Measurements from ENCODE around the gene FOXP1. TPM values are rescaled to one million over a fixed set of nuclear protein-coding genes. Genes with fewer than 3 reads are reported as not detected.

FOXP1 gene
- total and polyA plus RNA-seq, 2 of the 8 experiments (the other 6 are each of a cell fraction or from before 2014, with no cell fraction given), result 13.9 to 25.4 TPM

DNA sequence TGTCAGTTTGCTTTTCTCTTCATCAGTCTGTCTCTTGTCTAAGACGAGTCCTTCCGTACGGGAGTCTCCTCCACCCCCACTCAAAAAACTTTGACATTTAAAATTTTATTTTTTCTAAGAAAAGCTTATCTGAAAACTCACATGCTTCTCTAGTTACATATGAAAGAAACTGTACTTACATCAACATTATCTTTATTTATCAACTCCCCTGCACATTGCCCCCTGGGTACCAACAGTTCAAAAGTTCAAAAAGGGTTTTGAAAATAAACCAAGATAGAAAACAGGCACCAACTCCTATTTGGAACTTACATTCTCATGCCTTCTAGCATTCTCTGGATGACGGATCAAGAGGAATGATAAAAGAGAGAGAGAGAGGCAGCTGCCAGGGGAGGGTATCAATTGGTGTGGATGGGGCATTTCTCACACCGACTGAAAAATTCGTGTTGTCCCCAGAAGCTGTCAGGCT is 182.5 kb downstream of the FOXP1 start (continued):
- no peak for TF ChIP-seq USF2 (IDR thresholded peaks at IDR 0.05; ENCODE audit: low read length)
- no peak for TF ChIP-seq SIRT6 (IDR thresholded peaks at IDR 0.05; ENCODE audit: low read length)

Measured in H1 (cell line).